Right lobe of liver (tissue), 4 donors: ENCODE measurements around the gene KRTAP1-1.

Experiments used
- CTCF ChIP-seq, 4 donors: fragments of 200-600 bp in 3 of 4; fragments of 450-650 bp in 1 of 4; IDR thresholded peaks; one replicate each; pipeline versions ENCODE4 v1.5.1 to v1.8.0; 2016 to 2022; ENCODE audit warnings: antibody characterized with exemption in 4 of 4, mild to moderate bottlenecking in 2 of 4
- POLR2A ChIP-seq: fragments of 450-650 bp; IDR thresholded peaks from one replicate; pipeline ENCODE4 v1.6.1; 2017; ENCODE audit warnings: antibody characterized with exemption, mild to moderate bottlenecking
- donor health status: DM: no; HTN: no; CAD: no.
- donor health status: DM: no; HTN: no; CAD: no.
- donor health status: DM: no; HTN: yes; CAD: no.

- TF ChIP-seq CTCF (IDR thresholded peaks at IDR 0.05) (no peak), POLR2A (no peak)
These were observed 22.2 kb upstream of the KRTAP1-1 start for GRCh38 chr17:41063449-41063848.
